Chondrocyte (in vitro differentiated cells): ENCODE results near the gene DOK4. TPM values are rescaled to one million over a fixed set of nuclear protein-coding genes. Genes with fewer than 3 reads are reported as not detected.

Experiments used
- DNase-seq: peaks from one replicate; pipeline ENCODE4 v3.0.0; 2021; ENCODE audit warnings: mixed read lengths, low spot score
- H3K27ac Mint-ChIP-seq: one replicate; pipeline ENCODE4 v1.8.0; 2021; ENCODE audit warnings: mild to moderate bottlenecking, moderate library complexity, mixed read lengths; ENCODE audit not compliant: unreplicated experiment
- H3K27me3 Mint-ChIP-seq: 2 replicates; pipeline ENCODE4 v1.8.0; 2021; ENCODE audit warnings: low read depth, mixed read lengths
- H3K36me3 Mint-ChIP-seq: 2 replicates; pipeline ENCODE4 v1.8.0; 2021; ENCODE audit warnings: low read depth, mixed read lengths
- H3K4me1 Mint-ChIP-seq: 2 replicates; pipeline ENCODE4 v1.8.0; 2021; ENCODE audit warnings: low read depth, mild to moderate bottlenecking, mixed read lengths
- H3K4me3 Mint-ChIP-seq: one replicate; pipeline ENCODE4 v1.8.0; 2021; ENCODE audit warnings: mild to moderate bottlenecking, moderate library complexity, mixed read lengths; ENCODE audit not compliant: unreplicated experiment
- H3K9me3 Mint-ChIP-seq: 2 replicates; pipeline ENCODE4 v1.8.0; 2021; ENCODE audit warnings: low read depth, mixed read lengths
- CTCF ChIP-seq: fragments of 200-600 bp; sonication (generic); IDR thresholded peaks from 2 replicates; pipeline ENCODE4 v1.5.0; 2021; ENCODE audit warnings: antibody characterized with exemption, mild to moderate bottlenecking, moderate library complexity
- total RNA-seq: library from RNA; stranded (reverse); gene quantifications from 3 replicates; pipeline ENCODE4 v1.2.1, GENCODE V29; 2021

The DOK4 gene
- total RNA-seq, 1 donor from 2014 or later: 26.4 TPM

- H3K4me1 Mint-ChIP-seq: peaks cover 9% of the 10 kb centered on the region
- H3K4me3 Mint-ChIP-seq: no peak overlapping the region
- TF ChIP-seq CTCF: no peak
- DNase-seq: no peak
- no peaks in the 10 kb centered on the region for H3K9me3 Mint-ChIP-seq
- peaks cover 33% of the 10 kb centered on the region for H3K36me3 Mint-ChIP-seq
- H3K27me3 Mint-ChIP-seq: no peaks in the 10 kb centered on the region
- peak overlapping the region; percentile 61 for H3K27ac Mint-ChIP-seq
Measured at GRCh38 chr16:57427307-57427706, 59.0 kb downstream of the DOK4 start.

GRCh38 chr16:57426356-57426755 lies 59.9 kb downstream of the DOK4 start:
- H3K36me3 Mint-ChIP-seq: peaks cover 31% of the 10 kb centered on the region

GRCh38 chr16:57424583-57424982 lies 61.7 kb downstream of the DOK4 start:
- TF ChIP-seq CTCF: no peak
- no peak for DNase-seq
- Mint-ChIP-seq H3K27ac (no peak overlapping the region), H3K27me3 (no peaks in the 10 kb centered on the region), H3K9me3 (no peaks in the 10 kb centered on the region), H3K4me1 (peaks cover 11% of the 10 kb centered on the region), H3K36me3 (peaks cover 18% of the 10 kb centered on the region), H3K4me3 (no peak overlapping the region)

More at GRCh38 chr16:57426356-57426755, 59.9 kb downstream of the DOK4 start:
- DNase-seq: no peak
- H3K27me3 Mint-ChIP-seq: no peaks in the 10 kb centered on the region
- peaks cover 13% of the 10 kb centered on the region for H3K4me1 Mint-ChIP-seq
- no peak overlapping the region for H3K27ac Mint-ChIP-seq
- no peak overlapping the region for H3K4me3 Mint-ChIP-seq
- TF ChIP-seq CTCF: no peak
- H3K9me3 Mint-ChIP-seq: no peaks in the 10 kb centered on the region

GRCh38 chr16:57423152-57423551 lies 63.1 kb downstream of the DOK4 start:
- TF ChIP-seq CTCF: no peak

GRCh38 chr16:57422026-57422944 lies 64.0 kb downstream of the DOK4 start:
- Mint-ChIP-seq H3K27ac (peak overlapping the region; percentile 1), H3K9me3 (no peaks in the 10 kb centered on the region), H3K27me3 (no peaks in the 10 kb centered on the region), H3K4me1 (peaks cover 29% of the 10 kb centered on the region), H3K4me3 (no peak overlapping the region), H3K36me3 (peaks cover 1% of the 10 kb centered on the region)
- DNase-seq: no peak
- peak; percentile 94 for TF ChIP-seq CTCF

More at GRCh38 chr16:57423152-57423551, 63.1 kb downstream of the DOK4 start:
- Mint-ChIP-seq H3K4me1 (peaks cover 23% of the 10 kb centered on the region), H3K9me3 (no peaks in the 10 kb centered on the region), H3K4me3 (no peak overlapping the region), H3K27me3 (no peaks in the 10 kb centered on the region), H3K36me3 (peaks cover 8% of the 10 kb centered on the region), H3K27ac (no peak overlapping the region)
- no peak for DNase-seq

Other genes starting within 250 kb of the DOK4 start
- 69.5 to 89.1 TPM (median 70.1 TPM) in 3 replicates for gene ARL2BP, start 241.2 kb downstream of the DOK4 start, total RNA-seq
- gene PLLP, start 201.8 kb downstream of the DOK4 start, total RNA-seq: 0.02 TPM in 1 of 3 replicates, not detected in the others
- gene CCL22, start 127.7 kb downstream of the DOK4 start, total RNA-seq: not detected in 3 replicates
- 11.2 to 47.9 TPM (median 46.0 TPM) in 3 replicates for gene CX3CL1, start 114.0 kb downstream of the DOK4 start, total RNA-seq
- not detected in 3 replicates for gene CCL17, start 81.7 kb downstream of the DOK4 start, total RNA-seq
- 43.3 to 48.9 TPM (median 46.8 TPM) in 3 replicates for gene CIAPIN1, start 39.1 kb downstream of the DOK4 start, total RNA-seq
- gene COQ9, start 39.0 kb downstream of the DOK4 start, total RNA-seq: 30.9 to 40.8 TPM (median 31.6 TPM) in 3 replicates
- gene POLR2C, start 23.8 kb downstream of the DOK4 start, total RNA-seq: 38.6 to 53.0 TPM (median 44.8 TPM) in 3 replicates
- 20.9 to 27.2 TPM (median 22.4 TPM) in 3 replicates for gene CCDC102A, start 50.1 kb upstream of the DOK4 start, total RNA-seq
- not detected in 3 replicates for gene ADGRG5, start 56.1 kb upstream of the DOK4 start, total RNA-seq
- 16.8 to 57.8 TPM (median 56.3 TPM) in 3 replicates for gene ADGRG1, start 142.1 kb upstream of the DOK4 start, total RNA-seq
- gene ADGRG3, start 181.8 kb upstream of the DOK4 start, total RNA-seq: not detected in 3 replicates
- not detected in 3 replicates for gene DRC7, start 208.3 kb upstream of the DOK4 start, total RNA-seq
- gene KATNB1, start 249.3 kb upstream of the DOK4 start, total RNA-seq: 14.0 to 20.6 TPM (median 14.7 TPM) in 3 replicates